ENCODE measurements around the gene ASTN2.
"Not testable (repeated sequence)": the region's sequence is repeated elsewhere in the genome, so short reads cannot be mapped to it uniquely, and the experiment has no call there.

ASTN2 gene

DNA sequence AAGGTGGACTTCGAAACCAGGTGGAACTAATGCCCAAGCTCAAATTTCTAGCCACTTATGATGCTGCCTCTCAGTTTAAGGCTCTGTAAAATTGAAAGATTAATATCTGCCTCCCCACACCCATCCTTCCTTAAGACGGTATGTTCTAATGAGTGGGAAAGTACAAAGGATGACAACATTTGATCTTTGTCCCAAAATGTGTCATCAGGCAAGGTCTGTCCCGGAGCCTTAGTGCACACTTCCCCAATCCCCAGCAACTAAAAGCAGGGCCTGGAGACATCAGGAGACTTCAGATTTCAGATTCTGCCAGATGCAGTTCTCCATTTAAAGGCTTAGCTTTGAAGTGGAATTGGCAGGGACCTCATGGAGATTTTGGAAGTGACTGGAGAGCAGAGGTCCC is 316.5 kb downstream of the ASTN2 start:
- no peak for DNase-seq

DNA sequence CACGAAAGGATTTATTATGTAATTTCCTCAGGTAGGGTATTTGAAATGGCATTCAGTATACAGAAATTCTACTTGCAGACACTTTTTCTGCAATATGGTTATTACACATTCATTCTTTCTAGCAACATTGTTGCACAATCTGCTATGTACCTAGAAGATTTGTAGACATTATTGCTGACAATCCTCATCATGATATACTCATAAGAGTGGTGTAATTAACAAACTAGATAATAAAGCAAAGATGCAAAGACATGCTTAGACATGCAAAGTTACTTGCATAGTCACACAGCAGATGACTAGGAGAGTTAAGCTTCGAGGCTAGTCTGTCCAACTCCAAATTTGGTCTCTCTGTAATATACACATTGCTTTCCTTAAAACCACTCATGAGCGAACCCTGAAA is 317.1 kb downstream of the ASTN2 start:
- no peak for DNase-seq

DNA sequence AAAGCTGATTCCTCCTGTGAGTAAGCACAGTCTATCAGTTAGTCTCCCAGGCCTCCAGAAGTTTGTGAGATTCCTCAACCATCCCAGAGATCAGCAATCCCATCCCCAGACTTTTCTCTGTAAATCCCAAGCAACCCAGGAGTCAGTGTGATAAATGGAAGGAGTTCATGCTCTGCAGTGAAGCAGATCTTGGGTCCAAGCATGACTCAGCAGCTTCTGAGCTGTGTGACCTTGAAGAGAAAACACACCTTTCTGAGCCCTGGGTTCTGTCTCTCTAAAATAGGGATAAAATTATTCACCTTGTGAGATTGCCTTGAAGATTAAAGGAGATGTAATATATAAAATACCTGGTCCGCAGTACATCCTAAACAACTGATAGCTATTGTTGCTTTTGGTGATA is 318.7 kb downstream of the ASTN2 start:
- DNase-seq, result no peak

DNA sequence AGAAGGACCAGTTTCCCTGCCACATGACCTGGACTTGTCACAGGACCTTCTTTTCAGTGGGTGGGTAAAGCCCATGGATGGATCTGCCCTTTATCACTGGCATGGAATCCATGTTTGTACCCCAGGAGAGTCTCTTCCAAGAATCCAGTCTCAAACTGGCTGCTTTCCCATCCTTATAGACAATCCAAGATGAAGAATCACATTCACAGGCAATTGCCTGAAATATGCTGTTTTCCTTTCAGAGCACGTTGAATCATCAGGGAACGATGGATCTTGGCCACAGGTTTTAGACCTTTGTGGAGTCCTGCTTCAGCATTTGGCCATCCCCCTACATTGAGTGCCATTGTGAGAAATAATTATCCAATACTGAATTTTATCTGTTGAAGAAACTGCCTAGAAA is 319.8 kb downstream of the ASTN2 start:
- no peak for DNase-seq

DNA sequence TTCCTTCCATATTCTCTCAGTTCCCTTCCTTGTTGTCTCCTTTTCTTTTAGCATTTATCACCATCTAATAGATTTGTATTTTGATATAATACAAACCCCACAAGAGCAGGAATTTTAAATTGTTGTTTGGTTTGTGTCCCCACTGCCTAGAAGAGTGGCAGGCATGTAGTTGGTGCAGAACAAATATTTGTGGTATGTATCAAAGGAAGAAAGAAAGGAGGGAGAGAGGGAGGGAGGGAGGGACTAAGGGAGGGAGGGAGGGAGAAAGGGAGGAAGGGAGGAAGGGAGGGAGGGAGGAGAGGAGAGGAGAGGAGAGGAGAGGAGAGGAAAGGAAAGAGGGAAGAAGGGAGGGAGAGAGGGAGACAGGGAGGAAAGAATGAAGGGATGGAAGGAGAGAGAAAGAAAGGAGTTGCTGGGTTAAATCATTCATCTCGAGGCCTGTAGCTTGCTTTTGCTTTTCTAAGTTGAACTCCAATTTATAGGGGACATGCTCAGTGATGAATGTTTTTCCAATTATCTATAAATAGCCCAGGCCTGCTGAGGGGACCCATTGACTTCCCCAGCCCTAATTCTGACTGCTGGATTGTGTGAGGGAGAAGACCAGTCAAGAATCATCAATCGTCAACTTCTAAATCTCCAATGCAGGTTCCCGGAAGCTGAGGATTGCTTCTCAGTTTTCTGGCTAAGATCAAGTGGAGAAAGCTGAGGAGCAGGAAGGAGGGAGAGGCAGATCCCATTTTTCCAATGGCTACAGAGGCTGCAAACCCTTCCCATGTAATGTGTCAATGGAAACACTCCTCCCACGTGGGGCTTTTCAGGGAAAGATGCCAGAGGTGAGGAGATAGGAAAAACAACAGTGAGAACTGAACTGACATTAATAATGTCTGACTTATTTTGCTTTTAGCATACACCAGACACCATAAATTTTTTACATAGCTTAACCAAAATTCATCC is 320.7 kb downstream of the ASTN2 start:
- no peak for DNase-seq

DNA sequence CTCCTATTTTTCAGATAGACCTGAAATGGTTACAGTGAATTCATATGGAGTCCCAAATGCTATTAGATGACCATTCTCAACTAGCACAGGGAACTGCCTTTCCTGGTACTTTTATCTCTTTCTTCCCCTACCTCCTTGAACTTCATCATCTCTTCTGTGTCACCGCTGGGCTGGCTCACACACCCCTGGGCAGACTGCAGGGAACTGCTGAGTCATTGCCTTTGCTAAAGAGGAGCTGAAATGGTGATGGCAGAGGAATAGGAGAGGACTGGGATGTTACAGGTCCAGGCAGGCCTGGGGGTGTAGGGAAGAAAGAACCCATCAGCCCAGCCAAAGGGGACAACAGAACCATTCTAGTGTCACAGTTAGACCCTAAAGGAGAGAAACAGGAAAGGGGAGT is 322.3 kb downstream of the ASTN2 start:
- DNase-seq, result no peak

DNA sequence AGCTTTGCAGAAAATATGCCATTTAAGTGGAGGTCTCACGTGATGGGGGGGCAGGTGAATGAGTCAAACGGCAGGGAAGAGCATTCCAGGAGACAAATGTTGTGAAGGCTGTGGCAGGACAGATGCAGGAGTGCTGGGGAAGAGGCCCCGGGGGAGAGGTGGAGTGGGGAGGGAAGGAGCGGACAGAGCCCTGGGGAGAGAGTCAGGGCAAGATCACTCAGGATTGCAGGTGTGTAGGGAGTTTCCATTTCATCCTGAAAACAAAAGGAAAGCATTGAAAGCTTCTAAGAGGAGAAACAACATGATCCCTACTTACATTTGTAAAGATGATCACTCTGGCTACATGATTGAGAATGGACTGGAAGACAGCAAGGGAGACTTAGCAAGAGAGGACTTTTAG is 323.3 kb downstream of the ASTN2 start:
- DNase-seq, result no peak

DNA sequence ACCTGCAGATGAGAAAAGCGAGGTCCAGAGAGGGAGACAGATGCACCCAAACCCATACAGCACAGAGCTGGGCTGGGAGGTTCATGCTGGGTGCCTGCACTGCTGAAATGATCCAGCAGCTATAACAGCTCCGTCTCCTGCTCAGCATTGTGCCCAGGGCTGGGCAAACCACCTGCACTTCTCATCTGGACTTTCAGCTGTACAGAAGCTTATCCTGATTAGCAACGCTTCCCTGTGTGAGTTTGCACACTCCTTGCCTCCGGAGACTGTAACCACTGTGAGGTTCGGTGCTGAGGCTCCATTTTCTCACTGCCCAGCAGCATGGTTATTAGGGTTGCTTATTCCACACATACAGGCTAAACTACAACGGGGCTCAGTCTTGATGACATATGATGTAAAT is 326.1 kb downstream of the ASTN2 start:
- DNase-seq, result no peak

DNA sequence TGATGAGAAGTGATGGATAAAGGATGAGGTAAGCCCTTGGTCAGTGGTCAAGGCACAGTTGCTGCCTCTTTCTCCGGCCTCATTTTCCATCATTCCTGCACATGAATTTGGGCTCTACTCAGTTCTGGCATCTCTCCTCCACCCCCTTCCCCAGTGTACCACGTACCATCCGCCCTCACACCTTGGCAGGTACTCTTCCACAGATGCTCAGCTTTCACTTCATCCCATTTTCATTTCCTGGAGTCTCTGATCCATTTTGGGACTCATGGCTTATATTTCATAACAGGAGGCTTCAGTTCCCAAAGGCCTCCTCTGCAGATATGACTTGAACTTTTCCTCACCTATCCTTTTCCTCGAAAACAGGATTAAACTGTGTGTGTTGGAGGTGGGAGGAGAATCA is 326.7 kb downstream of the ASTN2 start:
- no peak for DNase-seq

DNA sequence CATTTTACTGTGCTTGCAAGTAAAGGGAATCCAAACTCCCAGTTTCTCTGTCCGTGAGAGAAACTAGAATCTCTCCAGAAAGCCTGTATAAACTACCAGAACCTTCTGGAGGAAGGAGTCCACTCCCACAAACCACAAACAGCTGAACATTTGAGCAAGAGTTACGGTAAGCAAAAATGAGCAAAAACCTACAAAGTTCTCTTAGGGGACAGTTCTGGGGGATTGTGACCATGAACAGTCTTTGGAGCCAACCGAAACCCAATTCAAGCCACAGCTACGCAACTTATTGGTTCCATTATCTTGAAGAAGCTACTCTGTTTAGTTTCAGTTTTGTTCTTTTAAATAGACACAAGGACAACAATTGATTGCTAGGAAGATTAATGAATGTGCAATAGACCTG is 330.6 kb downstream of the ASTN2 start:
- DNase-seq, result no peak

DNA sequence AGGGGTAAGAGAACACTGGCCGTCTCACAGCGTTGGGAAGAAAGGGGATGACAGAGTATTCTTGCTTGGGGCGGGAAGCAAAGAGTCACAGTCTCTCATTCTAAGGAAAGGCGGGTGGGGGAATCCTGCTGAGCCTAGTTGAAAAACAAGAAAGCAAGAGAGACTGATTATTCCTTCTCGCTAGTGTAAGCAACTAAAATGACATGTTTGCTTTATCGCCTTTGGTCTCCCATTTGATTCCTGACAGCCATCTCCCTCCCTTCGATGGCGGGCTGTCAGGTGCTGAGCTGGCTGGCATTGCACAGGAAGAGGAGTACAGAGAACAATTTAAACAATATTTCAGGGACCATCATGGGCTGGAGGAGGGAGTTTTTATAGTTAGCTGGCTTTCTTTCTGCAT is 331.3 kb downstream of the ASTN2 start:
- DNase-seq, result no peak

DNA sequence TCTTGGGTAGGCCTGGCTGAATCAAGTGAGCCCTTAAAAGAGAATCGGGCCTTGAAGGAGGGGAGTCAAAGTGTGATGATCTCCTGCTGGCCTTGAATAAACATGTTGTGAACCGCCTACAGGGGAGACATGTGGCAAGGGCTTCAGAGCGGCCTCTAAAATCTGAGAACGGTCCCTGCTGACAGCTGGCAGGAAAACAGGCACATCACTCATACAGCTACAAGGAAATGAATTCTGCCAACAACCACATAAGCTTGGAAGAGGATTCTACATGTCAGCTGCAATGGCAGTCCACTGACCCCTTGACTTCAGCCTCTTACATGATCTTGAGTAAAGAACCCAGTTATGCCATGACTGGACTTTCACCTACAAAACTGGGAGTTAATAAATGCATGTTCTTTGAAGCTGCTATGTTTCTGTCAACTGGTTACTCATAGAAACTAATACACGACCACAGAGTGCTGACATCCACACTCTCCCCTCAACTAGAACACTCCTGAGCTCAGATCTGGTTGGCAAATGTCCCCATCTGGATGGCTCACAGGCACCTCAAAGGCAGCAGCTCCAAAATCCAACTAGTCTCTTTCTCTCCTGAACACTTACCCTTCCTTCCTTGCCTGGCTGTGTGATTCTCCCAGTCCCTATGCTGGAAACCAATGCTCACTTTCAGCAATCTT is 333.1 kb downstream of the ASTN2 start:
- no peak for DNase-seq

DNA sequence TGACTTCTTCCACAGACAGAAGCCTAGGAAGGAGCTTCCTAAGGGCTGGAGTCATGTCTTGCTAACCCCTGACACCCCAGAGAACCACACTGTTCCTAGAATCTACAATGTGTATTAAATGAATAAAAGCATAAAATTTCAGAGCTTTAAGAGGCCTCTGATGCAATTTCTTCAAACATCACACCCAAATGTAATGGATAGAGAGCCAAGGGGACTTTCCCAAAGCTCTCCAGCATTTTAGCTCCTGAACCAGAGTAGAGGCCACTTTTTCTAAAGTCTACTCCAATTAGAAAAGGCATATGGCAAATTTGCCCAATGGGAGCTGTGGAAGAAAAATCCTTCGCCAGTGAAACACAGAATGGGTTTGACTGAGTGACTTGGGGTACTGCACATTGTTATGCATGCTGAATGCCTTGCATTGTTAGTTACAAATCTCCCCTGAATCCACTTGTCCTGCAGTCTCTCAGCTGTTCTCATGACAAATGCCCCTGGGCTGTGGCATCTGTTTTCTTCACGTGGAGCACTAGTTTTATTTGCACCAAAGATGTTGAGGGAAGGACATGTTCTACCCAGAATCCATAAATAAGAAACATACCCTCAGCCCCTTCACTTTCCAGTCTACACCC is 334.0 kb downstream of the ASTN2 start:
- DNase-seq, result no peak

DNA sequence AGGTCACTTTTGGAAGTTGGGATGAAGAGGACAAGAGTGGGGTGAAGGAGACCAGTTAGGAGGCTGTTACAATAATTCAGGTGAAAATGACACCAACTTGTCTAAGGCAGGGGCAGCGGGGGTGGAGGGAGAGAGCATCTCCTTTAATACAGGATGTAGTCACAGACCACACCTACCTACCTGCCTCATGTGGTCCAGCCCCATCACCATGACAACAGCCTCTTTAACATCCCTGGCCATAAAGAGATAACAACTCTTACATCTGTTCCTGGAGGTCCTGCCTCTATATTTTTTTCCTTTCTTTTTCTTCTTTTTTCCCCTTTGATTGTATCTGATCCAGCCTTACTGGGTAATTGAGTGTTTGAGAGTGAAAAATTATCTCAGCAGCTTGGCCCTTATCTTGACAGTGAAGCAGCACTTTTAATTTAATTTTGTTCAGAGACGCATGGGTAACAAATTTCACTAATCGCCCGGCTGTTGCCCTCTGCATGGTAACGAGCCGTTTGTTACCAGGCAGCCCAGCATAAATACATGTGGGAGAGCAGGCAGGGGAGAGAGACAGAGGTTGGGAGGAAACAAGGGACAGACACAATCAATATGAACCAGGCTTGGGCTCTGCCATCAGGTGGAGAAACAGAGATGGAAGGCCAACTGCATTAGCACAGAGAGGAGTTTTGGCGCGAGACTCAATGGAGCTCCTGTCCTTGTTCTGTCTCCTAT is 338.1 kb downstream of the ASTN2 start:
- DNase-seq, result no peak

DNA sequence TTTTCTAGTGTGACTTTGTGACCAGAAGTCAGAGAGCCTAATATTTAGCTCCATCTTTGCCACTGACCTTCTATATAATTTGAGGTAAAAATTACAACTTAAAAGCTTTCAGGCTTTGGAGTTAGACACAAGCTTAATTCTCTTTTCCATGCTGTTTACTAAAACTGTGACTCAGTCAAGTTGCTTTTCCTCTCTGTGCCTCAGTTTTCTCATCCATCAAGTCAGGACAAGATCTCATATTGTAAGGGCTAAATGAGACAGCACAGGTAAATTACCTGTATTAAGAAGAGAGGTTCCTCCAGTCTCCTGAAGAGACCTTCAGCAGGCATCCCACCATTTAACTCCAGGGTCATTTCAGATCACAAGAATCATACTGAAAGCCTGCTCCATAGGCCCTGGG is 339.2 kb downstream of the ASTN2 start:
- DNase-seq, result no peak

DNA sequence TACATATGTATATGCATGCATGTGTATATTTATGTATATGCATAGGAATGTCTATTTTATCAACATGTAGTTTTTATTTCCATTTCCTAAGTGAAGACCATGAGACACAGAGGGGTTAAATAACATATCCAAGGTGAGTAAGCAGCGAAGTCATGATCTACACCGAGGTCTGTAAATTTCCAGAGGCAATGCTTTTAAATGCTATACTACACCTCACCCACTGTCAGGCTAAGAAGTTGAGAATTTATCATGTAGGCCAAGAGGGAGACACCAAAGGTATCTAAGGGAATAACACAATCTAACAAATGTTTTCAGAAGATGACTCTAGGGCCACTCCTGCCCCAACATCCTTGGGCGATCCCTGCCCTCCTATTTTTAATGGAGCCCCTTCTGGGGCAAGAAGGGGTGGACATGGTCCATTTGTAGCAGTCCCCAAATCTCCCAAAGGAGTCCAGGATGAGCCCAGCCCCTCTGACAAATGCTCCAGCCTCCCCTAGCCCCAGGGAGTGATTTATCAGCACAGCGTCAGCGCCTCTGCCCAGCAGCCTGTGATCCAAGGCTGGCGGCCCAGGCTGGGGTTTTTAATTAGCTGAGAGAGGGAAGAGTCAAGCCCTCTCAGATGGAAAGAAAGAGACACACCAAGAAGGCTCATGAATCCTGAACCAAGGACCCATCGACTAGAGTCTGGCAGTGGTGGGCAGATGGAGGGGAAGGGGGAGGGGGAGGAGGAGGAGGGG is 339.9 kb downstream of the ASTN2 start:
- no peak for DNase-seq

DNA sequence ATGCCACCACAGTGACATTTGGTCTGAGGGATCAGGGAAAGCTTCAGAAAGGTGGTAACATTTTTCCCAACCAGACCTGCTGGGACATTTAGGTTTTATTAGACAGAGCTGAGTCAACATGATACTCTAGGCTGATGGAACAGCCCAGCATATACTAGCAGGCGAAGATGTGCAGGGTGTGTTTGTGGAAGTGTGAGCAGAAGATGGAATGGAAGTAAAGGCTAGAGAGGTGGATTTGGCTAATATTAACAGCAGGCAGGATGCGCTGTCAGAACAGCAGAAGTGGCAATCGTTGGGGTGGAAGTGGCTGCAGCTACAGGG is 340.6 kb downstream of the ASTN2 start:
- DNase-seq, result no peak

DNA sequence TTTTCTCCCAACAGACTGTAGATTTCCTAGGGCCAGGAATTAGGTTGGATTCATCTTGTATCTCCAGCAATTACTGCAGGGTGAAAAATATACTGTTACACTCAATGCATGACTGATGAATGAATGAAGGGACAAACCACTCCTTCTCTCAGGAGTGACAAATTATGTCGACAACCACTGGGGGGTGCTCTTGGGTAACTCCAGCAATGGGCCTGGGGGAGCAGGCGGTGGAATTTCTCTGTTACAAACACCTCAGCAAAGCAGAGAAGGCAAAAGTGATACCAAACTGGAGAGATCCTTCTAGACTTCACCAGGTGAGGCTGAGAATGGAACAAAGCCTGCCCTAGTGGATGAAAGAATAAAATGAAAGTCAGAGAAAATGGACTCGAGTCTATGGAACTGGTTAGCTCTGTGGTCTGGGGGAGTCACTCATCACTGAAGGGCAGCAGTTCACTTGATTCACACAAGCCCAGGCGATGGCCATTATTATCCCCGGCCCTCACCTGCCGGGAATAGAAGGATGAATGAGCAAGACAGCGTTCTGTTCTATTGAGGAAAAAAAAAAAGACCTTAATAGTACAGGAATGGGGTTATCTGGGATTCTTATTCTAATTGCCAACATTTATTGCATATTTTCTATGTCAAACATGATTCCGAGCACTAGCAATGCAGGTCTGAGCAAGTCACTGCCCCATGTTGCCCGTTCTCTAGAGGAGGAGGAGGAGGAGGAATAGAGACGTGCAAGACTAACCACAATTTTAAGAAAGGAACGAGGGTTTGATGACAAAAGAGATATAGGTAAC is 341.1 kb downstream of the ASTN2 start:
- DNase-seq, result no peak

DNA sequence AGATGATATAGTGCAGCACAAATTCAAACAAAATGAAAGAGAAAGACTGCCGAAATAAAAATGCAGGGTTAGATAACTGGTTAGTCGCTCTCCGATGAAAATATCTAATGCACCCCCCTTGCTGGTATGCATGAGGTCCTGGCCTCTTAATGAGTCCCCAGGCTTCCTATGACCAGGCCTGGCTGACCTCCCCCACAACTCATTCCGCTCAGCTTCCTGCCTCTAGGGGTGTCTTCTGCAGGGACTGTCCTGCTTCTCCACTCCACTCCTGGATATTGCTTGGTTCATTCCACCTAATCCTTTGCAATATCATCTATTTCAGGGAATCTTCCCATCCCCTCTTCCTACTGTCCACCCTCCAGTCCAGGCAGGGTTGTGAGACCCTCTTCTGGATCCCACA is 341.8 kb downstream of the ASTN2 start:
- no peak for DNase-seq

DNA sequence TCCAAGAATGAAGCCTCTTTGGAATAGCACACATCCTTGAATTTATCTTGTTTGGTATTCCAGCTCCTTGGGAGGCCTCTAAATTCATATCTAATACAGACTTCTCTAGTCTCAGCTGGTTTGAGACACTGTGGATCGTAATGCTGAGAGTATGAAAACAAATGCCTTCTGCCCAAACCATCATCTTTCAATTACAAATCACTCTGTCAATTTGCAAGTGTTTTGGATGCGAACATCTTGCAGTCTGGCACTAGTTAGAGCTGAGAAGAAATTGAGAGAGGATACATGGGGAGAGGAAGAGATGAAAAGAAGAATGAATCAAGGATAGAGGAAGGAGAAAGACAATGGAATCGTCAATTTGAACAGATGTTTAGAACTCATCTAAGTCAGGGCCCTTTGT is 342.6 kb downstream of the ASTN2 start:
- DNase-seq, result no peak

DNA sequence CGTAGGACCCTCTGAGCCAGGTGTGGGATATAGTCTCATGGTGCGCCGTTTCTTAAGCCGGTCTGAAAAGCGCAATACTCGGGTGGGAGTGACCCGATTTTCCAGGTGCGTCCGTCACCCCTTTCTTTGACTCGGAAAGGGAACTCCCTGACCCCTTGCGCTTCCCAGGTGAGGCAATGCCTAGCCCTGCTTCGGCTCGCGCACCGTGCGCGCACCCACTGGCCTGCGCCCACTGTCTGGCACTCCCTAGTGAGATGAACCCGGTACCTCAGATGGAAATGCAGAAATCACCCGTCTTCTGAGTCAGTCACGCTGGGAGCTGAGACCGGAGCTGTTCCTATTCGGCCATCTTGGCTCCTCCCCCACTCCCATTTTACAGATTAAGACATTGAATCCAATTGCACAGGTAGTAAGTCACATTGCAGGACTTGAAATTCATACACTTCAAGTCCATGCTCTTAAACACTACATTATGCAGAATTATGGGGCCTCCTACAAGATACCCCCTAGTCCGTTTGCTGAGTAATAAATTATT is 343.1 kb downstream of the ASTN2 start:
- not testable (repeated sequence) for DNase-seq

Data from stimulated activated CD4-positive, alpha-beta T cell treated with anti-CD3 and anti-CD28 coated beads, Interleukin-4, amount 100 ng/mL, for 1 hour (primary cell).